ENCODE measurements around the gene IVD. TPM values are rescaled to one million over a fixed set of nuclear protein-coding genes. Genes with fewer than 3 reads are reported as not detected.

Gene IVD
- total RNA-seq, 8 experiments from 2014 or later = 20.3 to 93.9 (median 33.7) TPM

GRCh38 chr15:40382580-40383456 is 22.8 kb upstream of the IVD start, which contains the start of gene KNSTRN:
TSS of gene KNSTRN (plus strand) at chr15:40382721. CDS start at chr15:40382836, 115 bp downstream.
- in situ Hi-C loops (cut with MboI; ENCODE audit: low pct_unique_long_range_greater_than_20kb in 2 of 9, low sequenced_read_pairs in 9 of 9, unreplicated experiment in 9 of 9) = no loop called here
- H3K4me1 ChIP-seq (replicated peaks in 1 of 2) = peaks cover 4 to 7% of the 10 kb centered on the region in 2 donors
- ATAC-seq (replicated peaks in 6 of 8) = peak; percentile 94 to 99 (median 98)
- 0 to 73% (median 4%) methylated on average over 3 to 19 of the region's 57 CpGs; no CpG with 5 or more reads in 2 of the 10 experiments for WGBS, 10 experiments
- H3K4me3 ChIP-seq = peak within 1 kb of the TSS; percentile 79 to 97 (median 82)
- peak within 1 kb of the TSS in 1 of 2 donors; percentile 5 for H3K27ac ChIP-seq

- in situ Hi-C loops (cut with MboI; ENCODE audit: low pct_unique_long_range_greater_than_20kb in 2 of 9, low sequenced_read_pairs in 9 of 9, unreplicated experiment in 9 of 9) = no loop called here
- H3K4me1 ChIP-seq (replicated peaks in 1 of 2) = peaks cover 4 to 7% of the 10 kb centered on the region in 2 donors
- WGBS, 10 experiments = 90 to 100% (median 100%) methylated on average over 1 to 2 of the region's 3 CpGs; no CpG with 5 or more reads in 3 of the 10 experiments
- H3K27ac ChIP-seq = no peak overlapping the region
- no peak for ATAC-seq (replicated peaks in 6 of 8)
- no peak overlapping the region for H3K4me3 ChIP-seq
Observed at GRCh38 chr15:40386480-40386879, 19.1 kb upstream of the IVD start.

- Histone ChIP-seq H3K4me1 (replicated peaks in 1 of 2) (no peaks in the 10 kb centered on the region), H3K4me3 (no peak overlapping the region), H3K27ac (no peak overlapping the region)
- ATAC-seq (replicated peaks in 6 of 8) = no peak
- in situ Hi-C loops (cut with MboI; ENCODE audit: low pct_unique_long_range_greater_than_20kb in 2 of 9, low sequenced_read_pairs in 9 of 9, unreplicated experiment in 9 of 9) = no loop called here
- WGBS, 10 experiments = 71 to 100% (median 97%) methylated on average over 1 to 13 of the region's 13 CpGs; no CpG with 5 or more reads in 1 of the 10 experiments
Observed at GRCh38 chr15:40388941-40389823, 16.4 kb upstream of the IVD start.

- no peak for ATAC-seq (replicated peaks in 6 of 8)
Observed at GRCh38 chr15:40389824-40390595, 15.6 kb upstream of the IVD start.

GRCh38 chr15:40392986-40393948 is 12.3 kb upstream of the IVD start:
- H3K4me3 ChIP-seq = no peak overlapping the region
- H3K27ac ChIP-seq = no peak overlapping the region
- in situ Hi-C loops (cut with MboI; ENCODE audit: low pct_unique_long_range_greater_than_20kb in 2 of 9, low sequenced_read_pairs in 9 of 9, unreplicated experiment in 9 of 9) = no loop called here
- 86 to 100% (median 96%) methylated on average over 1 to 4 of the region's 4 CpGs for WGBS, 10 experiments
- no peak for ATAC-seq (replicated peaks in 6 of 8)
- H3K4me1 ChIP-seq (replicated peaks in 1 of 2) = no peaks in the 10 kb centered on the region

More at GRCh38 chr15:40389824-40390595, 15.6 kb upstream of the IVD start:
- in situ Hi-C loops (cut with MboI; ENCODE audit: low pct_unique_long_range_greater_than_20kb in 2 of 9, low sequenced_read_pairs in 9 of 9, unreplicated experiment in 9 of 9) = no loop called here
- no peaks in the 10 kb centered on the region for H3K4me1 ChIP-seq (replicated peaks in 1 of 2)
- H3K27ac ChIP-seq = no peak overlapping the region
- WGBS, 10 experiments = 80 to 100% (median 92%) methylated on average over 1 to 2 of the region's 2 CpGs; no CpG with 5 or more reads in 7 of the 10 experiments
- H3K4me3 ChIP-seq = no peak overlapping the region

- no peak overlapping the region for H3K27ac ChIP-seq
Observed at GRCh38 chr15:40397688-40398412, 7.7 kb upstream of the IVD start.

GRCh38 chr15:40398413-40398873 is 7.2 kb upstream of the IVD start:
- 20 to 90% (median 80%) methylated on average over 1 to 4 of the region's 4 CpGs; no CpG with 5 or more reads in 3 of the 10 experiments for WGBS, 10 experiments
- no peaks in the 10 kb centered on the region for H3K4me1 ChIP-seq (replicated peaks in 1 of 2)
- in situ Hi-C loops (cut with MboI; ENCODE audit: low pct_unique_long_range_greater_than_20kb in 2 of 9, low sequenced_read_pairs in 9 of 9, unreplicated experiment in 9 of 9) = no loop called here
- no peak overlapping the region for H3K4me3 ChIP-seq
- H3K27ac ChIP-seq = no peak overlapping the region
- ATAC-seq (replicated peaks in 6 of 8) = no peak

More at GRCh38 chr15:40397688-40398412, 7.7 kb upstream of the IVD start:
- Histone ChIP-seq H3K4me3 (no peak overlapping the region), H3K4me1 (replicated peaks in 1 of 2) (no peaks in the 10 kb centered on the region)
- in situ Hi-C loops (cut with MboI; ENCODE audit: low pct_unique_long_range_greater_than_20kb in 2 of 9, low sequenced_read_pairs in 9 of 9, unreplicated experiment in 9 of 9) = no loop called here
- ATAC-seq (replicated peaks in 6 of 8) = no peak
- WGBS, 10 experiments = 77 to 96% (median 92%) methylated on average over 2 to 8 of the region's 8 CpGs; no CpG with 5 or more reads in 2 of the 10 experiments

- Histone ChIP-seq H3K27ac (no peak overlapping the region), H3K4me3 (no peak overlapping the region), H3K4me1 (replicated peaks in 1 of 2) (no peaks in the 10 kb centered on the region)
- WGBS, 10 experiments = 40 to 93% (median 80%) methylated on average over 1 to 3 of the region's 7 CpGs; no CpG with 5 or more reads in 1 of the 10 experiments
- in situ Hi-C loops (cut with MboI; ENCODE audit: low pct_unique_long_range_greater_than_20kb in 2 of 9, low sequenced_read_pairs in 9 of 9, unreplicated experiment in 9 of 9) = no loop called here
- no peak for ATAC-seq (replicated peaks in 6 of 8)
Observed at GRCh38 chr15:40399370-40399769, 6.2 kb upstream of the IVD start.

GRCh38 chr15:40407330-40407990 is 1.9 kb downstream of the IVD start:
- WGBS, 10 experiments = 28 to 100% (median 83%) methylated on average over 1 to 7 of the region's 8 CpGs
- Histone ChIP-seq H3K4me1 (replicated peaks in 1 of 2) (peaks cover 13 to 17% of the 10 kb centered on the region in 2 donors), H3K4me3 (no peak overlapping the region), H3K27ac (no peak overlapping the region)
- no peak for ATAC-seq (replicated peaks in 6 of 8)
- in situ Hi-C loops (cut with MboI; ENCODE audit: low pct_unique_long_range_greater_than_20kb in 2 of 9, low sequenced_read_pairs in 9 of 9, unreplicated experiment in 9 of 9) = no loop called here

GRCh38 chr15:40409366-40409765 is 3.8 kb downstream of the IVD start:
- no peak overlapping the region for H3K4me3 ChIP-seq
- ATAC-seq (replicated peaks in 6 of 8) = no peak
- in situ Hi-C loops (cut with MboI; ENCODE audit: low pct_unique_long_range_greater_than_20kb in 2 of 9, low sequenced_read_pairs in 9 of 9, unreplicated experiment in 9 of 9) = no loop called here

More at GRCh38 chr15:40409366-40409765, 3.8 kb downstream of the IVD start:
- Histone ChIP-seq H3K27ac (no peak overlapping the region), H3K4me1 (replicated peaks in 1 of 2) (peaks cover 13 to 17% of the 10 kb centered on the region in 2 donors)
- WGBS, 10 experiments = 80 to 100% (median 100%) methylated on average over 1 to 2 of the region's 3 CpGs; no CpG with 5 or more reads in 3 of the 10 experiments

All from motor neuron (in vitro differentiated cells).